NCI-H2107 treated with DMSO at 0.1 percent for 48 hours (cell line): ENCODE measurements around the gene TLCD5.

ENCODE experiments used
- DNase-seq: peaks from one replicate; lab custom pipeline; 2025; ENCODE audit not compliant: unreplicated experiment; lab: John Stamatoyannopoulos, UW

TLCD5 gene

DNA sequence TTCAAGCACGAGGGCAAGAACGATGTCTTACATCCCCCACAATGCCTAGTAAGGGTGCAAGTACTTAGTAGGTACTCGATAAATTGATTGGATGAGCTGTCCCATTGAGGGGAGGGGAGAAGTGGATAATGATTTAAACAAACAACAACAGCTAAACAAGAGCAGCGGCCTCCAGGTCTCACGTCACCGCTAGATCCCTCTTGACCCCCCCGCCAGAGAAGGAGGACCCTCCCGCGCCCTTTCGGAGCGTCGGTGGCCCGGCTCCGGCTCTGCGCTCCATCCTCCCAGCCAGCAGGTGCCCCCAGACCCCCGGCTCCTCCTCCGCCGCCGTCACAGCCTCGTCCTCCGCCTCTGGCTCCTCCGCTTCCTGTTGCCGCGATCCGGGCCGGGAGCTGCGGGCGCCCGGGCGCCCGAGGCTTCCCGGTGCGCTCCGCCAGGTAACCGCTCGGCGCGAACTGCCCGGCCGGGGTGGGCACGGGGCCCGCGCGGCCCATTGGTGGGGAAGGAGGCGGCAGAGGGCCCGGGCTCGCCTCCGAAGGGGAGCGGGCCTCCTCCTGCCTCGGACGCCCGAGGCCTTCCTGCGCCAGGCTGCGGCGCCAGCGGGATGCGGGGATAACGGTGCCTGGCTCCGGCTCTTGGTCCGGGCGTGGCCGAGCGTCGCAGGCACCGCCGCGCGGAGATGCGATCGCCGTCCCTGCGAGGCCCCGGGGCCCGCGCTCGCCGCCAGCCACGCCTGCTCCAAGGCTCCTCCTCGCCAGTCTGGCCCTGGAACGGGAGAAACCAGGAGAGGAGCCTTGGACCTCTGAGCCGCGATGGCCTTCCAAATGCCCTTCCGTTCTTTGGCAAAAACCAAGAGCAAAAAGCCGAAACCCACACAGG lies at the start of gene TLCD5:
Gene TLCD5 (plus strand): TSS at position 368 of the 879 bp plus-strand sequence. CDS start 2,143 bp downstream, outside the sequence.
- peak; percentile 57 for DNase-seq

- DNase-seq: no peak
These were observed 45.6 kb upstream of the TLCD5 start for GRCh38 chr11:120279502-120279901.

DNA sequence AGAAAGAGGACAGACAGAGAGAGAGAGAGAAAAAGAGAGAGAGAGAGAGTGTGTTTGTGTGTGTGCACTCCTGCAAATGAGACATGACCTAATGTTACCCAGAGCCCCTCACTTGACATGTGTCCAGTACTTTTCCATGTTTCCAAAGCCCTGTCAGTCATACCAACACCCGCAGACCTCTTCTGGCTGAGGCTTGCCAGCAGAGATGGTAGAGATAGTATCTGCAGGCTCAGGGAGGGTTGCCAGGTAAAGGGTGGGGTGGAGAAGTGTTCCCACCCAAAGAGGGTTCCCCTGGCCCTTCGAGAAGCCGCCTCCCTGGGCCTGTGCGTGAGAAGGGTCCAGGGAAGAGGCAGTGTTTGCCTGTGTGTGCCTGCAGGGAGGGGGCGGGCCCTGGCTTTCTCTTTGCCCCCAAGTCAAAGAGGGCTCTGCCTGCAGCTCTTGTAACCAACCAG lies 44.5 kb upstream of the TLCD5 start:
- DNase-seq: no peak

GRCh38 chr11:120281143-120281795 lies 43.8 kb upstream of the TLCD5 start:
- DNase-seq: no peak

- DNase-seq: no peak
These were observed 42.0 kb upstream of the TLCD5 start for GRCh38 chr11:120283124-120283523.

GRCh38 chr11:120284272-120284671 lies 40.8 kb upstream of the TLCD5 start:
- peak; percentile 21 for DNase-seq

DNA sequence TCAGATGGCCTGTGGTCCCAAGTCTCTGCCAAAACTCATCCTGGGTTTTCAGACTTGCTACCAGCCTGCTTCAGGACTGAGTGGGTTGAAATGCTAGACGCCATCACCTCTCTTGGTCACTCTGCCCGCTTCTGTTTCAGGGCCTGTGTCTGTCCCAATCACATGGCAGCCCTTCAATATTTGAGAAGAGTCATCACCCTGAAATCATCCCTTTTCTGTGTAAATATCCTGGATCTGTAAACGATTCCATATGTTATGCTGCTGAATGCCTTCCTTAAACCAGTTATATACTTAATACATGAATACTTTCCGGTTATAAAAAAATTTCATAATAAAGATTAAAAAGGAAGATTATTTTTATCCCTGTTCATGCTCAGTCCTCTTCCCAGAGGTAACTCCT lies 39.8 kb upstream of the TLCD5 start:
- no peak for DNase-seq

- no peak for DNase-seq
These were observed 37.1 kb upstream of the TLCD5 start for GRCh38 chr11:120288021-120288420.

GRCh38 chr11:120289426-120289825 lies 35.7 kb upstream of the TLCD5 start:
- no peak for DNase-seq

DNA sequence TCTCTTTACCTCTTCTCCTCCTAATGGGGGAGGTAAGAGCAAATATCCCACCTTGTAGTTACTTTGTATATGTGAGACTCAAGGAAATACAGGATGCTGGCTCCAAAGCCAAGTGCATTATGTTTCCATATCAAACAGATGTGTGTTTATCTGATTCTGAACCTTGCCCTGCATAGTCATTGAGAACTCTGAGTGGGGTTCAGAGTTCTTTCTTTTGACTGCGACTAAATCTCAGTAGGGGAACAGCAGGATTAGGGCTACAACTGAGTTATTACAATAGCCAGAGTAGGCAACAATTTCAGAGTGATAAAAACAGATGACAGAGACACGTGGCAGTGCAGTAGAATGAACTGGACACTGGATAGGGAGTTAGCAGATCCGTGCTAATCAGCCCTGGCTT lies 34.1 kb upstream of the TLCD5 start:
- no peak for DNase-seq

GRCh38 chr11:120293038-120293800 lies 31.9 kb upstream of the TLCD5 start:
- DNase-seq: no peak

- no peak for DNase-seq
These were observed 31.0 kb upstream of the TLCD5 start for GRCh38 chr11:120294096-120294495.

GRCh38 chr11:120295099-120295498 lies 30.0 kb upstream of the TLCD5 start:
- no peak for DNase-seq

DNA sequence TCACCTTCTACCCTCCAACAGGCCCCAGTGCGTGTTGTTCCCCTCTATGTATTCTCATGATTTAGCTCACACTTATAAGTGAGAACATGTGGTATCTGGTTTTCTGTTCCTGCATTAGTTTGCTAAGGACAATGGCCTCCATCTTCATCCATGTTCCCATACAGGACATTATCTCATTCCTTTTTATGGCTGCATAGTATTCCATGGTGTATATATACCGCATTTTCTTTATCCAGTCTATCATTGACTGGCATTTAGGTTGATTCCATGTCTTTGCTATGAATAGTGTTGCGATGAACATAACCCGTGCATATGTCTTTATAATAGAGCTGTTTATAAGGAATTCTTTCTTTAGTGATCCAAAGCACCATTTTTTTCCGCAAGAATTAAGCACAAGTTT lies 28.5 kb upstream of the TLCD5 start:
- DNase-seq: no peak

- no peak for DNase-seq
These were observed 26.6 kb upstream of the TLCD5 start for GRCh38 chr11:120298461-120298860.

DNA sequence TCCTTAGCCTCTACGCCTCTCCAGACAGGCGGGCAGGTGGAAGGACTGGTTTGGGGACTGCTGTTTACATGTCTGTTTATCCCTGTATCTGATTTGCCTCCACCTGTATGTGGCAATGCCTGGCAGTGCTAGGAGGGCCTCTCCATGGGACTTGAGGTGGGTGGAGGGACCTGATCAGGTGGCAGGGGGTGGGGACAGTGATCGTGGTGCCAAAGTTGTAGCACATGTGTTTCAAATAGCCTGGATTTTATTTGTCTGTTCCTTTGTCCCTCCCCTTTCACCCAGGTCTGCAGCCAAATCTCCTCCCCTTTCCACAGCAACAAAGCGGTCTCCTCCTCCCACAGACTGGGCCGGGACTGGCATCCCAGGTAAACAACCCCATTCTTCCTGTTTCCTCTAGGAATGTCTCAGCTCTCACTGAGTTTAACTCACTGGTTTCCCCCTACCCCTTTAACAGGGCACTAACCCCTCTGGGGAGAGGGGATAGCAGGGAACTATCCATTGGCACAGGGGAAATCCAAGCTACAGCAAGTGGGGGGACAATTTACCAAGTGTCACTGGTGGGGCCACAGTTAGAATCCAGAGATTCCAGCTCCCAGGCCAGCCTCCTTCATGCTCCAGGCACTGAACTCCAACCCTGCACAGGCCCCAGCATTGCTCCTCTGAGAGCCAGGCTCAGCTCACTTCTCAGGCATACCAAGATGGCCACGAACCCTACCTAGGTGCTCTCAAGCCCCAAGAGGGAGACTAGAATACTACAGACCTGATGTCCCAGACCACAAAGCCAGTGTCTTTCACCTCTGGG lies 22.9 kb upstream of the TLCD5 start:
- peak; percentile 26 for DNase-seq

- DNase-seq: peak; percentile 68
These were observed 22.0 kb upstream of the TLCD5 start for GRCh38 chr11:120303004-120303637.

GRCh38 chr11:120304526-120304925 lies 20.6 kb upstream of the TLCD5 start:
- DNase-seq: no peak

DNA sequence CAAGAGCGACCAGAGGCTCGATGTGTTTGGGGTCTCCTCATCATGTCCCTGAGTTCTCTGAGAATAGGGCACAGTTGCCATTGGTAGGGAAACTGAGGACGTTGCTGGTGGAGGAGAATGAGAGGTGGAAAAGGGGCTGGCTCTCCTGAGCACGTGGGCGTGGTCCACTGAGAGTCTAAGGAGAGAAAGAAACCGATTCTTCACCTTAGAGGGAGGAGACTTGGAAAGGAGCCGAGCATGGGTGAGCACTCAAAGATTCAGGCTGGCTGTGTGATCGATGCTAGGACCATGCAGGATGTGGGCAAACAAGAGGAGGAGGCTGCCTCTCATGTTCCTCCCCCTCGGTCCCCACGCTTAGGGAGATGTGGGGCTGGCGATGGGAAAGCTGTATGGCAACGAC lies 19.8 kb upstream of the TLCD5 start:
- no peak for DNase-seq

DNA sequence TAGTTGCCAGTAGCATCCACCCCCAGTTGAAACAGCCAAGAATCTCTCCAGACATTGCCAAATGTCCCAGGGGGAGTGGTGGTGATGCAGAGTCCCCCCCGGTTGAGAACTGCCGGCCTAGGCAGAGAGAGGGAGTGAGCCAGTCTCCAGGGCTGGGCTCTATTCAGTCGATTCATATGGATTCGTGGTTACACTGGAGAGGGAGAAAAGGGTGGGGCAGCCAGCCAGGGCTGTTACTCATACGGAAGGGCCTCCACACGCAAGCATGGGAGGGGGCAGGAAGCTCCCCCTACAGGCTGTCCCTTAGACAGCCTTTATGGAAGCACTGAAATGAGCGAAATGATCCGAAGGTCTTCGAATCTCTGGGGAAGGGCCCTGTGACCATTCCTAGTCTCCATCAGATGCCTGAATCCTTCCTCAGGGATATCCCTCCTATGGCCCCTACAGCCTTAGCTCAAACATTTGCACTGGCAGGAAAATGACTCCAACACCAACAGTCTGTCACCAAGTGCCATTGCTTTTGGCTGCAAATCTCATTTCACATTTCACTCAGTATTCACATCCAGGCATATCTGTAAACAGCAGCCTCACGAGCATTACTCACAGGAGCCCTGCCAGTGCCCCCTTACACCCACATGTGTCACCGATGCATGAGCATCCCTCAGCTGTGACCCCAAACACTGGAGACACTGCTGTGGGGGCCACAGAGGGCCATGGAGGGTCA lies 18.4 kb upstream of the TLCD5 start:
- DNase-seq: no peak
